Head of caudate nucleus (tissue), 42 donors: ENCODE data around the gene KRTAP5-7.
A peak's percentile ranks its signal among the peaks of the same experiment; 100 is the strongest.
"Not testable (repeated sequence)": the region's sequence is repeated elsewhere in the genome, so short reads cannot be mapped to it uniquely, and the experiment has no call there.

Experiments used
- DNase-seq, 42 donors: peaks; one replicate each; pipeline versions ENCODE4 v3.0.0 to v3.0.0-alpha.2; 2020 to 2021; ENCODE audit warnings: mixed read lengths in 7 of 42
- intact Hi-C: fragments of 100-400 bp; cut with DNase I; formaldehyde crosslinking; loops from one replicate; pipeline ENCODE4 v1.15.0; 2022

Gene KRTAP5-7

GRCh38 chr11:71526796-71527575 is at the start of gene KRTAP5-7:
TSS of gene KRTAP5-7 (plus strand) at chr11:71527267. CDS start at chr11:71527301, 34 bp downstream.
- DNase-seq, intact Hi-C loops: not testable (repeated sequence)

GRCh38 chr11:71477641-71478527 is 49.2 kb upstream of the KRTAP5-7 start:
- no peak for DNase-seq
- intact Hi-C loops = no loop called here

- intact Hi-C loops = no loop called here
These were observed 48.6 kb upstream of the KRTAP5-7 start for GRCh38 chr11:71478528-71478840.

GRCh38 chr11:71481101-71481960 is 45.7 kb upstream of the KRTAP5-7 start:
- no peak for DNase-seq
- intact Hi-C loops = no loop called here

More at GRCh38 chr11:71478528-71478840, 48.6 kb upstream of the KRTAP5-7 start:
- no peak for DNase-seq

- intact Hi-C loops = no loop called here
These were observed 44.9 kb upstream of the KRTAP5-7 start for GRCh38 chr11:71482216-71482615.

GRCh38 chr11:71482746-71483364 is 44.2 kb upstream of the KRTAP5-7 start:
- no peak for DNase-seq
- intact Hi-C loops = no loop called here

More at GRCh38 chr11:71482216-71482615, 44.9 kb upstream of the KRTAP5-7 start:
- DNase-seq = no peak

- no peak for DNase-seq
- intact Hi-C loops = no loop called here
These were observed 43.4 kb upstream of the KRTAP5-7 start for GRCh38 chr11:71483692-71484091.

GRCh38 chr11:71484248-71485062 is 42.6 kb upstream of the KRTAP5-7 start:
- peak in 3 of 42 donors; percentile 3 to 16 (median 6) for DNase-seq
- intact Hi-C loops = no loop called here

GRCh38 chr11:71485063-71485399 is 42.0 kb upstream of the KRTAP5-7 start:
- DNase-seq = peak in 3 of 42 donors; percentile 3 to 19 (median 7)
- intact Hi-C loops = no loop called here

GRCh38 chr11:71485466-71485865 is 41.6 kb upstream of the KRTAP5-7 start:
- intact Hi-C loops = no loop called here
- DNase-seq = peak in 4 of 42 donors; percentile 3 to 24 (median 17)

GRCh38 chr11:71486320-71486719 is 40.7 kb upstream of the KRTAP5-7 start:
- peak in 1 of 42 donors; percentile 9 for DNase-seq
- intact Hi-C loops = no loop called here

GRCh38 chr11:71488681-71489270 is 38.3 kb upstream of the KRTAP5-7 start:
- intact Hi-C loops = no loop called here
- DNase-seq = peak in 4 of 42 donors; percentile 0 to 10 (median 6)

- intact Hi-C loops = no loop called here
- DNase-seq = peak in 6 of 42 donors; percentile 4 to 41 (median 13)
These were observed 37.6 kb upstream of the KRTAP5-7 start for GRCh38 chr11:71489311-71490043.

- intact Hi-C loops = no loop called here
- peak in 6 of 42 donors; percentile 5 to 20 (median 15) for DNase-seq
These were observed 36.9 kb upstream of the KRTAP5-7 start for GRCh38 chr11:71490044-71490730.

GRCh38 chr11:71490731-71491390 is 36.2 kb upstream of the KRTAP5-7 start:
- peak in 7 of 42 donors; percentile 1 to 28 (median 6) for DNase-seq
- intact Hi-C loops = no loop called here

- intact Hi-C loops = no loop called here
- peak in 6 of 42 donors; percentile 2 to 43 (median 10) for DNase-seq
These were observed 35.5 kb upstream of the KRTAP5-7 start for GRCh38 chr11:71491531-71491930.
